Astrocyte (in vitro differentiated cells and primary cell): ENCODE measurements around the gene PBX2. TPM values are rescaled to one million over a fixed set of nuclear protein-coding genes. Genes with fewer than 3 reads are reported as not detected.

Experiments
- DNase-seq: peaks from one replicate; pipeline ENCODE4 v3.0.0-alpha.2; 2010; ENCODE audit warnings: low read depth
- FAIRE-seq: peaks from 2 replicates; lab custom pipeline; 2011; peaks lifted over from hg19 to GRCh38; lab: Jason Lieb, UNC
- H2AFZ ChIP-seq: 2 replicates; pipeline ENCODE4 v1.6.0; 2012; ENCODE audit warnings: low read depth, low read length, inconsistent platforms
- H3K27ac ChIP-seq: 2 replicates; pipeline ENCODE4 v1.5.1; 2011; ENCODE audit warnings: low read depth, low read length, inconsistent platforms
- H3K27me3 ChIP-seq: 2 replicates; pipeline ENCODE4 v1.6.0; 2011; ENCODE audit warnings: low read length, inconsistent platforms; ENCODE audit not compliant: insufficient read depth
- H3K36me3 ChIP-seq: 2 replicates; pipeline ENCODE4 v1.5.1; 2011; ENCODE audit warnings: low read length, inconsistent platforms; ENCODE audit not compliant: insufficient read depth
- H3K4me1 ChIP-seq: 2 replicates; pipeline ENCODE4 v1.5.1; 2011; ENCODE audit warnings: low read length, inconsistent platforms; ENCODE audit not compliant: insufficient read depth
- H3K4me2 ChIP-seq: 2 replicates; pipeline ENCODE4 v1.6.0; 2012; ENCODE audit warnings: low read length, inconsistent platforms
- H3K4me3 ChIP-seq: 2 replicates; pipeline ENCODE4 v1.5.1; 2011; ENCODE audit warnings: low read depth, mild to moderate bottlenecking, low read length, inconsistent platforms; ENCODE audit not compliant: insufficient read depth
- H3K79me2 ChIP-seq: 2 replicates; pipeline ENCODE4 v1.6.0; 2012; ENCODE audit warnings: mild to moderate bottlenecking, low read length, inconsistent platforms; ENCODE audit not compliant: insufficient read depth
- H3K9ac ChIP-seq: 2 replicates; pipeline ENCODE4 v1.6.0; 2012; ENCODE audit warnings: mild to moderate bottlenecking, low read length, inconsistent platforms
- H3K9me3 ChIP-seq: 2 replicates; pipeline ENCODE4 v1.5.1; 2012; ENCODE audit warnings: low read depth, mild to moderate bottlenecking, low read length, inconsistent platforms; ENCODE audit not compliant: insufficient read depth
- H4K20me1 ChIP-seq: 2 replicates; pipeline ENCODE4 v1.6.0; 2012; ENCODE audit warnings: low read length, inconsistent platforms; ENCODE audit not compliant: insufficient read depth
- H3K27ac Mint-ChIP-seq: one replicate; pipeline ENCODE4 v1.8.0; 2021; ENCODE audit warnings: mild to moderate bottlenecking, mixed read lengths; ENCODE audit not compliant: unreplicated experiment
- H3K27me3 Mint-ChIP-seq: one replicate; pipeline ENCODE4 v1.8.0; 2021; ENCODE audit warnings: low read depth, mixed read lengths; ENCODE audit not compliant: unreplicated experiment
- H3K36me3 Mint-ChIP-seq: one replicate; pipeline ENCODE4 v1.8.0; 2021; ENCODE audit warnings: low read depth, mixed read lengths; ENCODE audit not compliant: unreplicated experiment
- H3K4me1 Mint-ChIP-seq: one replicate; pipeline ENCODE4 v1.8.0; 2021; ENCODE audit warnings: low read depth, mixed read lengths; ENCODE audit not compliant: unreplicated experiment
- H3K4me3 Mint-ChIP-seq: one replicate; pipeline ENCODE4 v1.8.0; 2021; ENCODE audit warnings: mild to moderate bottlenecking, moderate library complexity, mixed read lengths; ENCODE audit not compliant: unreplicated experiment
- H3K9me3 Mint-ChIP-seq: one replicate; pipeline ENCODE4 v1.8.0; 2021; ENCODE audit warnings: mild to moderate bottlenecking, mixed read lengths; ENCODE audit not compliant: unreplicated experiment
- EZH2 ChIP-seq: IDR thresholded peaks from 2 replicates; pipeline ENCODE4 v1.6.1; 2012; ENCODE audit warnings: mild to moderate bottlenecking, low read length, inconsistent platforms; ENCODE audit not compliant: insufficient read depth
- total RNA-seq: library from RNA; stranded (reverse); gene quantifications from 2 replicates; pipeline ENCODE4 v1.2.1, GENCODE V29; 2021
- TF ChIP-seq, protein P1 (sequence below): IDR thresholded peaks from 2 replicates; pipeline ENCODE4 v1.5.1; 2011; ENCODE audit warnings: low read depth, mild to moderate bottlenecking, inconsistent platforms, low read length, moderate library complexity; ENCODE audit not compliant: insufficient read depth

The PBX2 gene
- total RNA-seq, 1 donor from 2014 or later, result 80.7 TPM

DNA sequence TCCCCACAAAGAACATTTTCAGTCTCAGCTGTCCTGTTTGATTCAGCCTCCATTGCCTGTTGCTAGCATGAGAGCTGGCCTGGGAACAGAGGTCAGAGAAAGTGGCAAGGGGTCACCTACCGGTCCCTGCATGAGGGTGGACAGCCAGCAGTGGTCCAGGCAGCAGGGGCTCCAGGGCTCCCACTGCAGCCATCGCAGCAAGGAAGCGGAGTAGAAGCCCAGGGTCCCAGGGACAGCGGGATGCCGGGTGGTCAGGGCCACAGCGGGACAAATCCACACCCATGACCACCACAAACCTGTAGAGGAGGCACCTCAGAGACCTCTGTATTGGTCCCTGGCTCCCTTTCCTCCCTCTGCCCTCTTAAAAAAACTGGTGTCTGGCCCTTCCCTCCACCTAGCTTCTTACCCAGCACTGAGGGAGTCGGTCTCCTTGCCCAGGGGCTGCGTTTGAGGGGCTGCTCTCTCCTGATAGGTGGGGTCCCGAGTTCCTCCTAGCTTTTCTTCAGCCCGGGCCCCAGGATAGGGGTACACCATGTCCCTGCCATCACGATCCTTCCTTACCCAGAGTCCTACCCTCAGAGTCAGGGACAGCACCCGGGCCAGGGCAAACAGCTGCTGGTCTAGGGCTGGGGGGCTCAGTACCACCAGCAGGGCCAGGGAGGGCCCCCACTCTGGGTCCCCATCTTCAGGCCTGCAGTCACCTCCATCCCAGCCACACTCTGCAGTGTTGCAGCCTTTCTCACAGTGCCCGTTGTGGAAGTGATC lies 10.9 kb upstream of the PBX2 start:
- no peaks in the 10 kb centered on the region for H4K20me1 ChIP-seq
- no peak for DNase-seq
- H3K27ac Mint-ChIP-seq, result no peak overlapping the region
- TF ChIP-seq, protein P1, sequence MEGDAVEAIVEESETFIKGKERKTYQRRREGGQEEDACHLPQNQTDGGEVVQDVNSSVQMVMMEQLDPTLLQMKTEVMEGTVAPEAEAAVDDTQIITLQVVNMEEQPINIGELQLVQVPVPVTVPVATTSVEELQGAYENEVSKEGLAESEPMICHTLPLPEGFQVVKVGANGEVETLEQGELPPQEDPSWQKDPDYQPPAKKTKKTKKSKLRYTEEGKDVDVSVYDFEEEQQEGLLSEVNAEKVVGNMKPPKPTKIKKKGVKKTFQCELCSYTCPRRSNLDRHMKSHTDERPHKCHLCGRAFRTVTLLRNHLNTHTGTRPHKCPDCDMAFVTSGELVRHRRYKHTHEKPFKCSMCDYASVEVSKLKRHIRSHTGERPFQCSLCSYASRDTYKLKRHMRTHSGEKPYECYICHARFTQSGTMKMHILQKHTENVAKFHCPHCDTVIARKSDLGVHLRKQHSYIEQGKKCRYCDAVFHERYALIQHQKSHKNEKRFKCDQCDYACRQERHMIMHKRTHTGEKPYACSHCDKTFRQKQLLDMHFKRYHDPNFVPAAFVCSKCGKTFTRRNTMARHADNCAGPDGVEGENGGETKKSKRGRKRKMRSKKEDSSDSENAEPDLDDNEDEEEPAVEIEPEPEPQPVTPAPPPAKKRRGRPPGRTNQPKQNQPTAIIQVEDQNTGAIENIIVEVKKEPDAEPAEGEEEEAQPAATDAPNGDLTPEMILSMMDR, result no peak
- no peak for TF ChIP-seq EZH2
- H3K4me3 ChIP-seq, result no peak overlapping the region
- FAIRE-seq, result no peak
- peaks cover 22% of the 10 kb centered on the region for H3K27me3 Mint-ChIP-seq
- H3K4me1 Mint-ChIP-seq, result peaks cover 5% of the 10 kb centered on the region
- no peaks in the 10 kb centered on the region for H3K9me3 ChIP-seq
- H3K36me3 Mint-ChIP-seq, result peaks cover 3% of the 10 kb centered on the region
- no peaks in the 10 kb centered on the region for H3K79me2 ChIP-seq
- H3K27me3 ChIP-seq, result no peaks in the 10 kb centered on the region
- no peaks in the 10 kb centered on the region for H3K9me3 Mint-ChIP-seq
- H3K27ac ChIP-seq, result no peak overlapping the region
- H2AFZ ChIP-seq, result no peak overlapping the region
- no peaks in the 10 kb centered on the region for H3K36me3 ChIP-seq
- no peak overlapping the region for H3K9ac ChIP-seq
- H3K4me1 ChIP-seq, result peaks cover 10% of the 10 kb centered on the region
- no peak overlapping the region for H3K4me2 ChIP-seq
- no peak overlapping the region for H3K4me3 Mint-ChIP-seq

DNA sequence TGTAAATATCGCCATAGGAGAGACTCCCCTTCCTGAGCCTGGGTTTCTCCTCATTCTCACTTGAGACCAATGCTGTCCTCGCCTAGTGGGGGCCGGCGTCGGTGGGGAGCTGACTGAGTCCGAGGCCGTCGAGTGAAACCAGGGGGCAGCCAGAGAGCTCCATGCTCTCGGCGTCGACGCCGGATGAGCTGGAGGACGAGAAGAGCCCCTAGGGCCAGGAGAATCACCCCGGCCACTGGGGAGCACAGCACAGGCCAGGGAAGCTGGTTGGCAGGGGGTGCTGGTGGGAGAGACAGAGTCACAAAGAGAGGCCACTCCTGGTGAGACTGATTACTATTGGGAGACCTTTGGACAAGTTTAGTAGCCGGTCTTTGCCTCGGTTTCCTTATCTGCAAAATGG lies 8.9 kb upstream of the PBX2 start:
- H3K9ac ChIP-seq, result no peak overlapping the region
- peaks cover 10% of the 10 kb centered on the region for H3K4me1 Mint-ChIP-seq
- no peak overlapping the region for H3K4me3 ChIP-seq
- TF ChIP-seq EZH2, result no peak
- TF ChIP-seq, protein P1, result no peak
- no peaks in the 10 kb centered on the region for H3K9me3 ChIP-seq
- no peak overlapping the region for H2AFZ ChIP-seq
- H3K9me3 Mint-ChIP-seq, result no peaks in the 10 kb centered on the region
- DNase-seq (no peak), FAIRE-seq (no peak)
- no peak overlapping the region for H3K4me3 Mint-ChIP-seq
- no peaks in the 10 kb centered on the region for H3K36me3 ChIP-seq
- no peak overlapping the region for H3K27ac ChIP-seq
- peaks cover 10% of the 10 kb centered on the region for H3K27me3 Mint-ChIP-seq
- H3K36me3 Mint-ChIP-seq, result no peaks in the 10 kb centered on the region
- no peak overlapping the region for H3K4me2 ChIP-seq
- no peaks in the 10 kb centered on the region for H4K20me1 ChIP-seq
- H3K27me3 ChIP-seq, result no peaks in the 10 kb centered on the region
- H3K4me1 ChIP-seq, result peaks cover 15% of the 10 kb centered on the region
- H3K79me2 ChIP-seq, result no peaks in the 10 kb centered on the region
- no peak overlapping the region for H3K27ac Mint-ChIP-seq

DNA sequence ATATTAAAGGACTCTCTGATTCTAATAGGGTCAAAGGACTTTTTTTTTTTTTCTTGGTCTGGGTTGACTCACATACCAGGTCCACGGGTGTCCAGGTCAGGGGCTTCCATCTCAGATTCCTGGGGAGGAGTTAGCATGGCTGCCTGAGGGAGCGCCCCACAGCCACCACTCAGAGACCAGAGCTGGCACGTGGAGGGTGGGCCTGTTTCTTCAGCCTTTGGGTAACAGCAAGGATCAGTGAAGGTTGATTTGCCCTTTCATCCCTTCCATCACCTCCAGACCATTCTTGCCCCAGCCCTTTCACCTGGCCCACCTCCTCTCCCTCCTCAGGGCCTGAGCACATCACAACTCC lies 8.3 kb upstream of the PBX2 start:
- Histone ChIP-seq H2AFZ (no peak overlapping the region), H3K4me2 (no peak overlapping the region), H3K9me3 (no peaks in the 10 kb centered on the region), H3K4me1 (peaks cover 15% of the 10 kb centered on the region), H3K9ac (no peak overlapping the region), H3K4me3 (no peak overlapping the region), H4K20me1 (no peaks in the 10 kb centered on the region), H3K27ac (no peak overlapping the region), H3K79me2 (no peaks in the 10 kb centered on the region), H3K27me3 (no peaks in the 10 kb centered on the region), H3K36me3 (no peaks in the 10 kb centered on the region)
- peaks cover 11% of the 10 kb centered on the region for H3K4me1 Mint-ChIP-seq
- no peak overlapping the region for H3K27ac Mint-ChIP-seq
- no peaks in the 10 kb centered on the region for H3K36me3 Mint-ChIP-seq
- TF ChIP-seq EZH2, result no peak
- TF ChIP-seq, protein P1, result no peak
- no peak overlapping the region for H3K4me3 Mint-ChIP-seq
- no peak for FAIRE-seq
- no peaks in the 10 kb centered on the region for H3K9me3 Mint-ChIP-seq
- DNase-seq, result no peak
- peaks cover 6% of the 10 kb centered on the region for H3K27me3 Mint-ChIP-seq
